Breast epithelium (tissue), 4 donors: ENCODE measurements around the gene EFNA5. TPM values are rescaled to one million over a fixed set of nuclear protein-coding genes. Genes with fewer than 3 reads are reported as not detected.

Experiments
- DNase-seq, 2 donors: peaks; one replicate each; pipeline ENCODE4 v3.0.0-alpha.2; 2019; ENCODE audit warnings: low spot score in 2 of 2
- H3K27ac ChIP-seq, 2 donors: fragments of 200-600 bp; sonication (generic) in 1 of 2; one replicate each; pipeline ENCODE4 v1.5.1; 2016 to 2019; ENCODE audit warnings: mild to moderate bottlenecking in 1 of 2
- H3K27me3 ChIP-seq, 2 donors: fragments of 200-600 bp; sonication (generic) in 1 of 2; one replicate each; pipeline versions ENCODE4 v1.5.1 to v1.6.0; 2017 to 2019; ENCODE audit warnings: control low read depth in 1 of 2, mild to moderate bottlenecking in 1 of 2
- H3K36me3 ChIP-seq: fragments of 200-600 bp; one replicate; pipeline ENCODE4 v1.5.1; 2019
- H3K4me1 ChIP-seq, 2 donors: fragments of 200-600 bp; sonication (generic); one replicate each; pipeline ENCODE4 v1.5.1; 2016 to 2019; ENCODE audit warnings: control low read depth in 1 of 2
- H3K4me3 ChIP-seq, 3 donors: fragments of 200-600 bp; sonication (generic); 1 replicate in 2 of 3; 2 replicates in 1 of 3; pipeline ENCODE4 v1.5.1; 2016 to 2019; ENCODE audit warnings: mild to moderate bottlenecking in 3 of 3, moderate library complexity in 2 of 3
- H3K9me3 ChIP-seq, 2 donors: fragments of 200-600 bp; sonication (generic) in 1 of 2; one replicate each; pipeline ENCODE4 v1.5.1; 2016 to 2019; ENCODE audit warnings: control low read depth in 1 of 2
- CTCF ChIP-seq, 3 donors: fragments of 450-650 bp; IDR thresholded peaks; one replicate each; pipeline ENCODE4 v1.5.1; 2016 to 2017; ENCODE audit warnings: antibody characterized with exemption in 3 of 3, mild to moderate bottlenecking in 3 of 3, moderate library complexity in 3 of 3
- POLR2A ChIP-seq: fragments of 450-650 bp; IDR thresholded peaks from one replicate; pipeline ENCODE4 v1.6.1; 2016; ENCODE audit warnings: antibody characterized with exemption, mild to moderate bottlenecking, moderate library complexity
- POLR2AphosphoS5 ChIP-seq, 3 donors: sonication (generic); formaldehyde crosslinking; IDR thresholded peaks; one replicate each; pipeline ENCODE4 v1.6.1; 2017; ENCODE audit warnings: antibody characterized with exemption in 3 of 3
- intact Hi-C: fragments of 100-400 bp; cut with DNase I; formaldehyde crosslinking; loops from one replicate; pipeline ENCODE4 v1.15.1; 2023; ENCODE audit warnings: low total_unique reads
- total RNA-seq, 3 donors: library from RNA; depleted of rRNA; stranded (reverse); fragments of >200 nt; gene quantifications; one replicate each; pipeline ENCODE4 v1.1.0, GENCODE V29; 2016

The EFNA5 gene
- total RNA-seq, 3 donors from 2014 or later = 12.1 to 34.2 (median 12.3) TPM

- no peaks in the 10 kb centered on the region for H3K4me1 ChIP-seq
- intact Hi-C loops = no loop called here
- H3K9me3 ChIP-seq = peaks cover 0 to 14% of the 10 kb centered on the region in 2 donors
- H3K36me3 ChIP-seq = no peaks in the 10 kb centered on the region
- no peak for TF ChIP-seq POLR2A
- no peak for TF ChIP-seq POLR2AphosphoS5 (IDR thresholded peaks at IDR 0.05)
- no peak for TF ChIP-seq CTCF (IDR thresholded peaks at IDR 0.05)
- no peak overlapping the region for H3K4me3 ChIP-seq
- no peak for DNase-seq
- H3K27me3 ChIP-seq = no peaks in the 10 kb centered on the region
- no peak overlapping the region for H3K27ac ChIP-seq
Measured at GRCh38 chr5:107696080-107696479, 25.3 kb upstream of the EFNA5 start.

GRCh38 chr5:107687937-107688336, 17.2 kb upstream of the EFNA5 start:
- H3K4me3 ChIP-seq = no peak overlapping the region
- H3K4me1 ChIP-seq = no peaks in the 10 kb centered on the region
- H3K27ac ChIP-seq = no peak overlapping the region
- H3K9me3 ChIP-seq = peaks cover 0 to 10% of the 10 kb centered on the region in 2 donors
- intact Hi-C loops = no loop called here
- no peaks in the 10 kb centered on the region for H3K27me3 ChIP-seq
- TF ChIP-seq POLR2AphosphoS5 (IDR thresholded peaks at IDR 0.05) = no peak
- TF ChIP-seq CTCF (IDR thresholded peaks at IDR 0.05) = no peak
- TF ChIP-seq POLR2A = no peak
- H3K36me3 ChIP-seq = no peaks in the 10 kb centered on the region
- no peak for DNase-seq

GRCh38 chr5:107687404-107687803, 16.7 kb upstream of the EFNA5 start:
- DNase-seq = no peak
- no peak for TF ChIP-seq POLR2AphosphoS5 (IDR thresholded peaks at IDR 0.05)
- no peak for TF ChIP-seq CTCF (IDR thresholded peaks at IDR 0.05)
- TF ChIP-seq POLR2A = no peak
- H3K36me3 ChIP-seq = no peaks in the 10 kb centered on the region
- peaks cover 0 to 8% of the 10 kb centered on the region in 2 donors for H3K9me3 ChIP-seq
- intact Hi-C loops = no loop called here
- no peak overlapping the region for H3K27ac ChIP-seq
- H3K27me3 ChIP-seq = no peaks in the 10 kb centered on the region
- no peak overlapping the region for H3K4me3 ChIP-seq
- no peaks in the 10 kb centered on the region for H3K4me1 ChIP-seq

GRCh38 chr5:107682533-107682932, 11.8 kb upstream of the EFNA5 start:
- Histone ChIP-seq H3K4me3 (no peak overlapping the region), H3K27me3 (no peaks in the 10 kb centered on the region), H3K27ac (no peak overlapping the region), H3K36me3 (no peaks in the 10 kb centered on the region), H3K4me1 (no peaks in the 10 kb centered on the region), H3K9me3 (no peaks in the 10 kb centered on the region)
- no peak for DNase-seq
- intact Hi-C loops = no loop called here
- TF ChIP-seq POLR2A = no peak
- TF ChIP-seq POLR2AphosphoS5 (IDR thresholded peaks at IDR 0.05) = no peak
- TF ChIP-seq CTCF (IDR thresholded peaks at IDR 0.05) = no peak

GRCh38 chr5:107680799-107681198, 10.1 kb upstream of the EFNA5 start:
- Histone ChIP-seq H3K27ac (no peak overlapping the region), H3K27me3 (no peaks in the 10 kb centered on the region), H3K9me3 (no peaks in the 10 kb centered on the region), H3K4me1 (no peaks in the 10 kb centered on the region), H3K36me3 (no peaks in the 10 kb centered on the region), H3K4me3 (no peak overlapping the region)
- intact Hi-C loops = no loop called here
- TF ChIP-seq POLR2AphosphoS5 (IDR thresholded peaks at IDR 0.05) (no peak), CTCF (IDR thresholded peaks at IDR 0.05) (no peak), POLR2A (no peak)
- no peak for DNase-seq
